Upper lobe of left lung (tissue), 4 donors: ENCODE results near the gene MAD1L1.

Experiments used
- CTCF ChIP-seq, 6 experiments: fragments of 450-650 bp in 4 of 6; fragments of 200-600 bp in 2 of 6; sonication (generic) in 2 of 6; IDR thresholded peaks; one replicate each; pipeline ENCODE4 v1.5.1; 2016 to 2019; ENCODE audit warnings: antibody characterized with exemption in 6 of 6
- EP300 ChIP-seq, 4 donors: sonication (generic); formaldehyde crosslinking; IDR thresholded peaks; one replicate each; pipeline ENCODE4 v1.5.1; 2017; ENCODE audit warnings: antibody characterized with exemption in 4 of 4, control low read depth in 2 of 4
- POLR2A ChIP-seq, 4 donors: fragments of 450-650 bp; IDR thresholded peaks; one replicate each; pipeline ENCODE4 v1.5.1; 2016 to 2017; ENCODE audit warnings: antibody characterized with exemption in 4 of 4, mild to moderate bottlenecking in 2 of 4
- POLR2AphosphoS5 ChIP-seq, 2 donors: sonication (generic); formaldehyde crosslinking; IDR thresholded peaks; one replicate each; pipeline ENCODE4 v1.5.1; 2017; ENCODE audit warnings: antibody characterized with exemption in 2 of 2

- no peak for TF ChIP-seq CTCF (IDR thresholded peaks at IDR 0.05)
- no peak for TF ChIP-seq EP300 (IDR thresholded peaks at IDR 0.05)
- TF ChIP-seq POLR2A (IDR thresholded peaks at IDR 0.05): no peak
- TF ChIP-seq POLR2AphosphoS5 (IDR thresholded peaks at IDR 0.05): no peak
Observed at GRCh38 chr7:1978656-1979590, 253.8 kb downstream of the MAD1L1 start.
